ENCODE measurements around the gene U2SURP. TPM values are rescaled to one million over a fixed set of nuclear protein-coding genes. Genes with fewer than 3 reads are reported as not detected.

The U2SURP gene
- total and polyA plus RNA-seq, 10 of the 15 experiments (the other 5 are each of a cell fraction or from before 2014, with no cell fraction given): 76.3 to 277 (median 150) TPM

DNA sequence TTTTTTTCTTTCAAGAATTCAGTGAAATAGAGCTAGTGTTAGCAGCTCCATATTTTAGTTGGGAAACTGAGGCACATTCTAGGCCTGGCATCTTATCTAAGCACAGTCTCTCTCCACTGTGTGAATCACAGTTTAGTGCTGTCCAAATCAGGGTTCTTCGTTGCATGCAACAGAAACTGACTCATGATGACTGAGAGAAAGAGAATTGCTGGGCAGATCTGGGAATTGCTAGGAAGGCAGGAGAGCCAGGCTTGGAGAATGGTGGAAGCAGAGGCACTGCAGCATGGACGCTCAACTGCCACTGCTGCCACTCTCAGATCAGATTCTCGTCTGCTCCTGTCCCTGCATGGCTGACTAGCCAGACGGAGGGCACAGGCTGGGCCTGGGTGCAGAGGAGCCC, 77.5 kb downstream of the U2SURP start:
- RAD21 ChIA-PET (ENCODE audit: unreplicated experiment): no interaction called here

More for the DNA sequence above, 77.5 kb downstream of the U2SURP start:
- H3K27me3 ChIP-seq (replicated peaks in 1 of 2; ENCODE audit: control insufficient read depth in 2 of 2, insufficient read depth in 2 of 2, low read length in 1 of 2): no peaks in the 10 kb centered on the region
- ATAC-seq: no peak
- POLR2A ChIA-PET: no interaction called here
- in situ Hi-C loops (cut with MboI) (no loop called here), intact Hi-C loops (cut with micrococcal nuclease; ENCODE audit: unreplicated experiment) (no loop called here)
- H3K27ac ChIP-seq (ENCODE audit: control insufficient read depth, insufficient read depth): no peak overlapping the region
- H3K9ac ChIP-seq (ENCODE audit: control insufficient read depth, insufficient read depth, low read length): no peak overlapping the region
- SMC1A ChIA-PET (ENCODE audit: uncharacterized antibody, unreplicated experiment): interaction anchor here (1.0 kb wide), 1 partner anchor 15 kb away, joined by 3 read pairs; no protein-coding TSS in a partner anchor
- no TSS peak for BruUV-seq (replicated peaks)
- H3K4me2 ChIP-seq (ENCODE audit: control insufficient read depth, insufficient read depth): no peak overlapping the region
- H3K4me1 ChIP-seq (ENCODE audit: control insufficient read depth, insufficient read depth, low read length): peaks cover 24% of the 10 kb centered on the region
- H2AFZ ChIP-seq (ENCODE audit: control insufficient read depth, low read depth, low read length): no peak overlapping the region
- 86% methylated on average over 4 of the region's 4 CpGs for WGBS (ENCODE audit: insufficient coverage, insufficient replicate concordance, low lambda C conversion rate, missing lambda C conversion rate)
- H4K20me1 ChIP-seq (ENCODE audit: control insufficient read depth, insufficient read depth): no peaks in the 10 kb centered on the region
- CTCF ChIA-PET: interaction anchor here (0.6 kb wide), 1 partner anchor 118 kb away, joined by 3 read pairs; no protein-coding TSS in a partner anchor
- no peak for FAIRE-seq
- H3K9me3 ChIP-seq (replicated peaks; ENCODE audit: control insufficient read depth, insufficient read depth, low read length): no peaks in the 10 kb centered on the region; the same call in 2 of the 3 replicates
- H3K4me3 ChIP-seq: no peak overlapping the region
- no peak for DNase-seq (ENCODE audit: low read depth, low spot score)
- H3K79me2 ChIP-seq (ENCODE audit: control insufficient read depth, insufficient read depth, low read length): no peaks in the 10 kb centered on the region
- H3K36me3 ChIP-seq (ENCODE audit: control insufficient read depth in 2 of 2, insufficient read depth in 2 of 2, low read length in 1 of 2): no peaks in the 10 kb centered on the region; a peak in 1 of 4 replicates
- TF ChIP-seq FOXM1 (IDR thresholded peaks at IDR 0.05; ENCODE audit: low read depth, low read length) (no peak), NBN (IDR thresholded peaks at IDR 0.05) (no peak), BACH1 (IDR thresholded peaks at IDR 0.05; ENCODE audit: borderline replicate concordance) (no peak), SIX5 (IDR thresholded peaks at IDR 0.05; ENCODE audit: low read depth, low read length, severe bottlenecking) (no peak), IKZF1 (conservative IDR thresholded peaks at IDR 0.05) (no peak), NFXL1 (IDR thresholded peaks at IDR 0.05; ENCODE audit: borderline replicate concordance) (no peak), RELA (IDR thresholded peaks at IDR 0.05; ENCODE audit: borderline replicate concordance, partially characterized antibody) (no peak), MXI1 (IDR thresholded peaks at IDR 0.05; ENCODE audit: low read depth, low read length) (no peak), CBFB (IDR thresholded peaks at IDR 0.05; ENCODE audit: low read depth) (no peak), RAD51 (IDR thresholded peaks at IDR 0.05) (no peak), BHLHE40 (IDR thresholded peaks at IDR 0.05; ENCODE audit: borderline replicate concordance in 1 of 2, low read depth in 2 of 2, low read length in 1 of 2) (no peak), NFYA (IDR thresholded peaks at IDR 0.05; ENCODE audit: borderline replicate concordance, low read depth, low read length) (no peak)
- TF ChIP-seq, protein P1, sequence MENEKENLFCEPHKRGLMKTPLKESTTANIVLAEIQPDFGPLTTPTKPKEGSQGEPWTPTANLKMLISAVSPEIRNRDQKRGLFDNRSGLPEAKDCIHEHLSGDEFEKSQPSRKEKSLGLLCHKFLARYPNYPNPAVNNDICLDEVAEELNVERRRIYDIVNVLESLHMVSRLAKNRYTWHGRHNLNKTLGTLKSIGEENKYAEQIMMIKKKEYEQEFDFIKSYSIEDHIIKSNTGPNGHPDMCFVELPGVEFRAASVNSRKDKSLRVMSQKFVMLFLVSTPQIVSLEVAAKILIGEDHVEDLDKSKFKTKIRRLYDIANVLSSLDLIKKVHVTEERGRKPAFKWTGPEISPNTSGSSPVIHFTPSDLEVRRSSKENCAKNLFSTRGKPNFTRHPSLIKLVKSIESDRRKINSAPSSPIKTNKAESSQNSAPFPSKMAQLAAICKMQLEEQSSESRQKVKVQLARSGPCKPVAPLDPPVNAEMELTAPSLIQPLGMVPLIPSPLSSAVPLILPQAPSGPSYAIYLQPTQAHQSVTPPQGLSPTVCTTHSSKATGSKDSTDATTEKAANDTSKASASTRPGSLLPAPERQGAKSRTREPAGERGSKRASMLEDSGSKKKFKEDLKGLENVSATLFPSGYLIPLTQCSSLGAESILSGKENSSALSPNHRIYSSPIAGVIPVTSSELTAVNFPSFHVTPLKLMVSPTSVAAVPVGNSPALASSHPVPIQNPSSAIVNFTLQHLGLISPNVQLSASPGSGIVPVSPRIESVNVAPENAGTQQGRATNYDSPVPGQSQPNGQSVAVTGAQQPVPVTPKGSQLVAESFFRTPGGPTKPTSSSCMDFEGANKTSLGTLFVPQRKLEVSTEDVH (IDR thresholded peaks at IDR 0.05; ENCODE audit: low read depth, partially characterized antibody): no peak
- TF ChIP-seq, protein P2, sequence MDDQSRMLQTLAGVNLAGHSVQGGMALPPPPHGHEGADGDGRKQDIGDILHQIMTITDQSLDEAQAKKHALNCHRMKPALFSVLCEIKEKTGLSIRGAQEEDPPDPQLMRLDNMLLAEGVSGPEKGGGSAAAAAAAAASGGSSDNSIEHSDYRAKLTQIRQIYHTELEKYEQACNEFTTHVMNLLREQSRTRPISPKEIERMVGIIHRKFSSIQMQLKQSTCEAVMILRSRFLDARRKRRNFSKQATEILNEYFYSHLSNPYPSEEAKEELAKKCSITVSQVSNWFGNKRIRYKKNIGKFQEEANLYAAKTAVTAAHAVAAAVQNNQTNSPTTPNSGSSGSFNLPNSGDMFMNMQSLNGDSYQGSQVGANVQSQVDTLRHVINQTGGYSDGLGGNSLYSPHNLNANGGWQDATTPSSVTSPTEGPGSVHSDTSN (IDR thresholded peaks at IDR 0.05; ENCODE audit: insufficient replicate concordance, low read depth, low read length): no peak
- TF ChIP-seq, protein P3, sequence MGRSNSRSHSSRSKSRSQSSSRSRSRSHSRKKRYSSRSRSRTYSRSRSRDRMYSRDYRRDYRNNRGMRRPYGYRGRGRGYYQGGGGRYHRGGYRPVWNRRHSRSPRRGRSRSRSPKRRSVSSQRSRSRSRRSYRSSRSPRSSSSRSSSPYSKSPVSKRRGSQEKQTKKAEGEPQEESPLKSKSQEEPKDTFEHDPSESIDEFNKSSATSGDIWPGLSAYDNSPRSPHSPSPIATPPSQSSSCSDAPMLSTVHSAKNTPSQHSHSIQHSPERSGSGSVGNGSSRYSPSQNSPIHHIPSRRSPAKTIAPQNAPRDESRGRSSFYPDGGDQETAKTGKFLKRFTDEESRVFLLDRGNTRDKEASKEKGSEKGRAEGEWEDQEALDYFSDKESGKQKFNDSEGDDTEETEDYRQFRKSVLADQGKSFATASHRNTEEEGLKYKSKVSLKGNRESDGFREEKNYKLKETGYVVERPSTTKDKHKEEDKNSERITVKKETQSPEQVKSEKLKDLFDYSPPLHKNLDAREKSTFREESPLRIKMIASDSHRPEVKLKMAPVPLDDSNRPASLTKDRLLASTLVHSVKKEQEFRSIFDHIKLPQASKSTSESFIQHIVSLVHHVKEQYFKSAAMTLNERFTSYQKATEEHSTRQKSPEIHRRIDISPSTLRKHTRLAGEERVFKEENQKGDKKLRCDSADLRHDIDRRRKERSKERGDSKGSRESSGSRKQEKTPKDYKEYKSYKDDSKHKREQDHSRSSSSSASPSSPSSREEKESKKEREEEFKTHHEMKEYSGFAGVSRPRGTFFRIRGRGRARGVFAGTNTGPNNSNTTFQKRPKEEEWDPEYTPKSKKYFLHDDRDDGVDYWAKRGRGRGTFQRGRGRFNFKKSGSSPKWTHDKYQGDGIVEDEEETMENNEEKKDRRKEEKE (IDR thresholded peaks at IDR 0.05): no peak
- TF ChIP-seq, protein P4, sequence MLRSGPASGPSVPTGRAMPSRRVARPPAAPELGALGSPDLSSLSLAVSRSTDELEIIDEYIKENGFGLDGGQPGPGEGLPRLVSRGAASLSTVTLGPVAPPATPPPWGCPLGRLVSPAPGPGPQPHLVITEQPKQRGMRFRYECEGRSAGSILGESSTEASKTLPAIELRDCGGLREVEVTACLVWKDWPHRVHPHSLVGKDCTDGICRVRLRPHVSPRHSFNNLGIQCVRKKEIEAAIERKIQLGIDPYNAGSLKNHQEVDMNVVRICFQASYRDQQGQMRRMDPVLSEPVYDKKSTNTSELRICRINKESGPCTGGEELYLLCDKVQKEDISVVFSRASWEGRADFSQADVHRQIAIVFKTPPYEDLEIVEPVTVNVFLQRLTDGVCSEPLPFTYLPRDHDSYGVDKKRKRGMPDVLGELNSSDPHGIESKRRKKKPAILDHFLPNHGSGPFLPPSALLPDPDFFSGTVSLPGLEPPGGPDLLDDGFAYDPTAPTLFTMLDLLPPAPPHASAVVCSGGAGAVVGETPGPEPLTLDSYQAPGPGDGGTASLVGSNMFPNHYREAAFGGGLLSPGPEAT (IDR thresholded peaks at IDR 0.05; ENCODE audit: low read depth): no peak
